Heart left ventricle (tissue), 16 donors: ENCODE measurements around the gene CENPP. TPM values are rescaled to one million over a fixed set of nuclear protein-coding genes. Genes with fewer than 3 reads are reported as not detected.

Experiments used
- ATAC-seq, 4 donors: fragments of 200-7000 bp; cut with Tn5 transposase; one replicate each; pipeline ENCODE4 v1.9.1; 2020 to 2022; ENCODE audit warnings: moderate library complexity in 4 of 4, mild to moderate bottlenecking in 3 of 4, moderate number of reproducible peaks in 1 of 4
- DNase-seq, 5 donors: peaks; one replicate each; pipeline ENCODE4 v3.0.0-alpha.2; 2020
- H3K27ac ChIP-seq, 12 donors: fragments of 200-600 bp; sonication (generic) in 4 of 12; one replicate each; pipeline versions ENCODE4 v1.5.0 to v1.8.0; 2016 to 2022; ENCODE audit warnings: mild to moderate bottlenecking in 2 of 12
- H3K27me3 ChIP-seq, 9 donors: fragments of 200-600 bp; sonication (generic) in 2 of 9; one replicate each; pipeline versions ENCODE4 v1.5.1 to v1.8.0; 2016 to 2022; ENCODE audit warnings: mild to moderate bottlenecking in 3 of 9
- H3K36me3 ChIP-seq, 9 donors: fragments of 200-600 bp; sonication (generic) in 2 of 9; one replicate each; pipeline versions ENCODE4 v1.5.0 to v1.8.0; 2018 to 2022; ENCODE audit warnings: mild to moderate bottlenecking in 2 of 9
- H3K4me1 ChIP-seq, 12 donors: fragments of 200-600 bp; sonication (generic) in 4 of 12; one replicate each; pipeline versions ENCODE4 v1.5.0 to v1.8.0; 2016 to 2022; ENCODE audit warnings: mild to moderate bottlenecking in 3 of 12
- H3K4me3 ChIP-seq, 12 donors: fragments of 200-600 bp; sonication (generic) in 4 of 12; one replicate each; pipeline versions ENCODE4 v1.5.0 to v1.8.0; 2017 to 2022; ENCODE audit warnings: mild to moderate bottlenecking in 9 of 12, moderate library complexity in 4 of 12
- H3K9me3 ChIP-seq, 12 donors: fragments of 200-600 bp; sonication (generic) in 4 of 12; one replicate each; pipeline versions ENCODE4 v1.5.0 to v1.8.0; 2016 to 2022; ENCODE audit warnings: mild to moderate bottlenecking in 1 of 12
- POLR2A ChIP-seq, 2 donors: fragments of 450-650 bp; IDR thresholded peaks; one replicate each; pipeline ENCODE4 v1.6.1; 2017; ENCODE audit warnings: antibody characterized with exemption in 2 of 2, mild to moderate bottlenecking in 2 of 2, moderate library complexity in 2 of 2
- WGBS, 4 donors: extraction: QIAGEN DNeasy Blood & Tissue Kit in 2 of 4; methylation state at CpG; one replicate each; pipeline versions ENCODE4 v1.1.5 to v1.1.7; 2013 to 2018; 5-methylcytosine and 5-hydroxymethylcytosine counted together
- intact Hi-C, 10 donors: fragments of 100-400 bp; cut with DNase I; formaldehyde crosslinking; loops; one replicate each; pipeline versions ENCODE4 v1.11.1 to v1.14.2; 2022
- polyA plus RNA-seq, 2 donors: library from polyadenylated mRNA; stranded (reverse); fragments of 200-250 nt; gene quantifications; one replicate each; pipeline ENCODE4 v1.2.3, GENCODE V29; 2013
- total RNA-seq, 9 donors: library from RNA; depleted of rRNA in 2 of 9; stranded (reverse); fragments of >200 nt in 2 of 9; fragmentation: NEBNext Ultra II Directional in 3 of 9; extraction: Animal tissue kit (Norgen Biotek cat#: 25700) in 3 of 9; gene quantifications; one replicate each; pipeline versions ENCODE4 v1.1.0 to v1.2.4, GENCODE V29; 2016 to 2023
- TF ChIP-seq, protein P1 (sequence below), 12 donors: fragments of 200-600 bp; sonication (generic) in 4 of 12; IDR thresholded peaks; one replicate each; pipeline versions ENCODE4 v1.5.0 to v1.8.0; 2018 to 2022; ENCODE audit warnings: antibody characterized with exemption in 12 of 12, mild to moderate bottlenecking in 5 of 12
- donor health status: ischemic (EF 13 %, LVEDD 7.1; RV severe dilation, severe dysfunction).
- donor health status: healthy with polysubstance abuse.
- donor health status: DM: no; HTN: yes; CAD: no.
- donor health status: DM: no; HTN: no; CAD: no.
- donor health status: ischemic (EF 25% LVEDD 6.9; RV normal size, moderate dysfunction).
- donor health status: ischemic (EF 25% LVEDD 5.7; RV mildly dilated, moderate dysfunction).
- donor health status: healthy.
- donor health status: DM: yes; HTN: yes; CAD: no.
- donor health status: ischemic (EF 35%, LVEDD 5.7; RV mildly dilated, moderate dysfunction).
- donor health status: nonischemic (EF 11% LVEDD 7.7; RV severe dilation, severe dysfunction).
- donor health status: DM: yes; HTN: yes; CAD: no.
- donor health status: PGD.
- donor health status: ischemic (EF 29% LVEDD 5.4; RV normal size, mild dysfunction).
- donor health status: nonischemic (EF 23%, LVEDD 6.1; RV moderate dilation, normal function).

The CENPP gene
- total and polyA plus RNA-seq, 11 donors: 1.1 to 5.8 (median 2.4) TPM

DNA sequence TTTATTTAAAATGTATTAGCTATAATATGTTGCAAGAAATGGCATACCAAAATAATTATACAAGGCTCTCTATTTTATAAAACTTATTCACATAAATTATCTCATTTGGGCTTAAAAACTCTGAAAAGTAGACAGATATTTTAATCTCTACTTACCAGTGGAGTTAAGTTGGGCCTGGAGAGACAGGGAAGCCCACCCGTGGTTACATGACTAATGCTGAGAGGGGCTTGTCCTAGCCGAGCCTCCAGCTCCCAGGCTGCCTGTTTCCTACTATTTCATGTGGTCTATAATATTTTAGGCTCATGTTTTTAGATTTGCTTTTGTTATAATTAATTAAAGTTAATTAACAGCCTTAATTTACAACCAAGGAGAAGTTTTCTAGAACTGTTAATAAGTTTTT lies 177.4 kb downstream of the CENPP start:
- ATAC-seq (no peak), DNase-seq (no peak)
- H3K4me1 ChIP-seq: peaks cover 0 to 75% (median 32%) of the 10 kb centered on the region in 12 donors
- intact Hi-C loops: loop anchor here in 3 of 10 donors (10.0 kb wide), 2 partner anchors 102 to 132 kb away; no protein-coding TSS in a partner anchor
- no peaks in the 10 kb centered on the region for H3K9me3 ChIP-seq
- no peaks in the 10 kb centered on the region for H3K27me3 ChIP-seq
- TF ChIP-seq, protein P1, sequence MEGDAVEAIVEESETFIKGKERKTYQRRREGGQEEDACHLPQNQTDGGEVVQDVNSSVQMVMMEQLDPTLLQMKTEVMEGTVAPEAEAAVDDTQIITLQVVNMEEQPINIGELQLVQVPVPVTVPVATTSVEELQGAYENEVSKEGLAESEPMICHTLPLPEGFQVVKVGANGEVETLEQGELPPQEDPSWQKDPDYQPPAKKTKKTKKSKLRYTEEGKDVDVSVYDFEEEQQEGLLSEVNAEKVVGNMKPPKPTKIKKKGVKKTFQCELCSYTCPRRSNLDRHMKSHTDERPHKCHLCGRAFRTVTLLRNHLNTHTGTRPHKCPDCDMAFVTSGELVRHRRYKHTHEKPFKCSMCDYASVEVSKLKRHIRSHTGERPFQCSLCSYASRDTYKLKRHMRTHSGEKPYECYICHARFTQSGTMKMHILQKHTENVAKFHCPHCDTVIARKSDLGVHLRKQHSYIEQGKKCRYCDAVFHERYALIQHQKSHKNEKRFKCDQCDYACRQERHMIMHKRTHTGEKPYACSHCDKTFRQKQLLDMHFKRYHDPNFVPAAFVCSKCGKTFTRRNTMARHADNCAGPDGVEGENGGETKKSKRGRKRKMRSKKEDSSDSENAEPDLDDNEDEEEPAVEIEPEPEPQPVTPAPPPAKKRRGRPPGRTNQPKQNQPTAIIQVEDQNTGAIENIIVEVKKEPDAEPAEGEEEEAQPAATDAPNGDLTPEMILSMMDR (IDR thresholded peaks at IDR 0.05): no peak
- TF ChIP-seq POLR2A (IDR thresholded peaks at IDR 0.05): no peak
- H3K36me3 ChIP-seq: peaks cover 0 to 11% (median 0%) of the 10 kb centered on the region in 9 donors
- no peak overlapping the region for H3K4me3 ChIP-seq
- WGBS, 4 donors: 88 to 95% (median 90%) methylated on average over 2 of the region's 2 CpGs
- H3K27ac ChIP-seq: no peak overlapping the region

DNA sequence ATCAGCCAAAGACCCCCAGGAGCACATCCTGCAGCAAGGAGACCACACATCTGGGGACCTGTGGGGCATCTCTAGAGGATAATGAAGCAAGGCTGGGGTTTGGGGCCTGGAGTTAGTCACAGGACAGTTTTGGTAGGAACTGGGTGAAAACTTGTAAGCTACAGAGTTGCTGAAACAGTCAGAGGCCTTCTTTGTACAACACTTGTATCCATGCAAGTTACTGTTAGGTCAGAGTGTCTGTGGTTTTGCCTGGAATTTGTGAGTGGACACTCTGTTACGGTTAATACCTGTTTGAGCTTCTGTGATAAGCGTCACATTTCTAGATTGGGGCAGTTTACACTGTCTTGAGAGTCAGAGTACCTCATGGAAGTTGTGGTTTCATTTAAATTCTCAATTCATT lies 179.1 kb downstream of the CENPP start:
- intact Hi-C loops: loop anchor here in 4 of 10 donors (5.0 to 10.0 kb wide), 3 partner anchors 100 to 130 kb away; no protein-coding TSS in a partner anchor
- WGBS, 4 donors: 96 to 100% (median 97%) methylated on average over 2 of the region's 2 CpGs
- no peaks in the 10 kb centered on the region for H3K27me3 ChIP-seq
- H3K36me3 ChIP-seq: peaks cover 0 to 9% (median 0%) of the 10 kb centered on the region in 9 donors
- ATAC-seq (no peak), DNase-seq (no peak)
- H3K9me3 ChIP-seq: no peaks in the 10 kb centered on the region
- TF ChIP-seq, protein P1 (IDR thresholded peaks at IDR 0.05): no peak
- TF ChIP-seq POLR2A (IDR thresholded peaks at IDR 0.05): no peak
- H3K4me3 ChIP-seq: no peak overlapping the region
- H3K4me1 ChIP-seq: peaks cover 0 to 75% (median 36%) of the 10 kb centered on the region in 12 donors
- peak overlapping the region in 6 of 12 donors; percentile 16 to 65 (median 23) for H3K27ac ChIP-seq

DNA sequence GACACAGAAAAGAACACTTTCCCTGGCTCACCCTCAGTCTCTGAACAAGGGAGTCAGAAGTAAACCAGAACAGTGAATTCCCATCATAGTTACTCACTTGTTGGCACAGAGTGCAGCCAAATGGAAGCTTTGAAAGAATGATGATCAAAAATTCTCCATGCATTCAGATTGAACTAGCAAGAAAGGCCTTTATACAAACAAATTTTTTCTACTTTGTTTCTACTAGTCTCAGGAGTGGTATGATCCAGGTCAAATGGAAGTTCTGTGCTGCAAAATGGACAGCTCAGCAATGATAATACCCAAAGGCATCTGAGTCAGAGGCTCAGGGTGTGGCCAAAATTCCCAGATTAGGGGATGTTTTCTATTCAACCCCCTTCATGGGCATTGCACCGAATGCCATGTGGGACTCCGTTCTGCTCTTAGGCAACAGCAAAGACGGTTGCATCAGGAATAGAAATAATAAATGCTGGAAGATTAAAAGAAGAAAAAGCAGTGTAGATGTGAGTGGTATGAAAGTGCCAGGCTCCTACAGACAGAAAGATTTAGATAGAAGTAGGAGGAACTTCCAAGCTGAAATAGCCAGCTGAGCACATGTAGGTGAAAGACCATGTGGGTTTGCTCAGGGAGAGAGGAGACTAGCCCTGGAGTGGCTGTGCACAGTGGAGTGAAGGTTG lies 180.6 kb downstream of the CENPP start:
- no peak for TF ChIP-seq POLR2A (IDR thresholded peaks at IDR 0.05)
- TF ChIP-seq, protein P1 (IDR thresholded peaks at IDR 0.05): no peak
- intact Hi-C loops: loop anchor here in 4 of 10 donors (5.0 to 10.0 kb wide), 3 partner anchors 98 to 128 kb away; no protein-coding TSS in a partner anchor
- Histone ChIP-seq H3K36me3 (peaks cover 0 to 3% (median 0%) of the 10 kb centered on the region in 9 donors), H3K4me1 (peaks cover 0 to 72% (median 36%) of the 10 kb centered on the region in 12 donors), H3K27ac (peak overlapping the region in 11 of 12 donors; percentile 18 to 65 (median 54)), H3K27me3 (no peaks in the 10 kb centered on the region), H3K4me3 (no peak overlapping the region), H3K9me3 (no peaks in the 10 kb centered on the region)
- DNase-seq (peak in 2 of 5 donors; percentile 49 to 50), ATAC-seq (peak; percentile 19 to 80 (median 61))
- WGBS, 4 donors: 73 to 84% (median 77%) methylated on average over 3 of the region's 3 CpGs

- peaks cover 0 to 65% (median 34%) of the 10 kb centered on the region in 12 donors for H3K4me1 ChIP-seq
- H3K27ac ChIP-seq: peak overlapping the region in 11 of 12 donors; percentile 18 to 65 (median 54)
- H3K36me3 ChIP-seq: peaks cover 0 to 2% (median 0%) of the 10 kb centered on the region in 9 donors
- no peaks in the 10 kb centered on the region for H3K9me3 ChIP-seq
- TF ChIP-seq POLR2A (IDR thresholded peaks at IDR 0.05): no peak
- TF ChIP-seq, protein P1 (IDR thresholded peaks at IDR 0.05): no peak
- H3K27me3 ChIP-seq: no peaks in the 10 kb centered on the region
- WGBS, 4 donors: 85 to 92% (median 87%) methylated on average over 2 of the region's 2 CpGs
- intact Hi-C loops: loop anchor here in 4 of 10 donors (5.0 to 10.0 kb wide), 3 partner anchors 98 to 128 kb away; no protein-coding TSS in a partner anchor
- ATAC-seq (no peak), DNase-seq (no peak)
- H3K4me3 ChIP-seq: no peak overlapping the region
Observed at GRCh38 chr9:92507005-92507404, 181.3 kb downstream of the CENPP start.
